HG03060 (cell line): ENCODE results near the gene PKDCC.
"Not testable (repeated sequence)": the region's sequence is repeated elsewhere in the genome, so short reads cannot be mapped to it uniquely, and the experiment has no call there.

Experiments used
- ATAC-seq: cut with Tn5 transposase; IDR thresholded peaks from one replicate; pipeline ENCODE4 v1.9.1; 2021; ENCODE audit warnings: low read depth, moderate number of reproducible peaks; ENCODE audit not compliant: unreplicated experiment

Gene PKDCC

GRCh38 chr2:42029639-42030199, 18.1 kb upstream of the PKDCC start:
- ATAC-seq, result no peak

GRCh38 chr2:42030200-42030759, 17.5 kb upstream of the PKDCC start:
- no peak for ATAC-seq

- ATAC-seq, result no peak
Observed at GRCh38 chr2:42030829-42031228, 17.0 kb upstream of the PKDCC start.

GRCh38 chr2:42031281-42032223, 16.3 kb upstream of the PKDCC start:
- ATAC-seq, result no peak

GRCh38 chr2:42032224-42032620, 15.6 kb upstream of the PKDCC start:
- no peak for ATAC-seq

GRCh38 chr2:42032745-42033144, 15.1 kb upstream of the PKDCC start:
- ATAC-seq, result no peak

GRCh38 chr2:42034096-42034495, 13.7 kb upstream of the PKDCC start:
- not testable (repeated sequence) for ATAC-seq

- ATAC-seq, result no peak
Observed at GRCh38 chr2:42035241-42035640, 12.6 kb upstream of the PKDCC start.

- no peak for ATAC-seq
Observed at GRCh38 chr2:42036413-42036812, 11.4 kb upstream of the PKDCC start.

- ATAC-seq, result no peak
Observed at GRCh38 chr2:42036940-42037339, 10.9 kb upstream of the PKDCC start.

GRCh38 chr2:42040643-42041278, 7.1 kb upstream of the PKDCC start:
- no peak for ATAC-seq

GRCh38 chr2:42041377-42042127, 6.3 kb upstream of the PKDCC start:
- no peak for ATAC-seq

- no peak for ATAC-seq
Observed at GRCh38 chr2:42042631-42043355, 5.0 kb upstream of the PKDCC start.

- no peak for ATAC-seq
Observed at GRCh38 chr2:42043789-42044394, 3.9 kb upstream of the PKDCC start.

GRCh38 chr2:42044939-42045338, 2.9 kb upstream of the PKDCC start:
- ATAC-seq, result no peak

- ATAC-seq, result no peak
Observed at GRCh38 chr2:42045352-42045751, 2.5 kb upstream of the PKDCC start.

- no peak for ATAC-seq
Observed at GRCh38 chr2:42045848-42046748, 1.7 kb upstream of the PKDCC start.

GRCh38 chr2:42046819-42047487, 868 bp upstream of the PKDCC start:
- ATAC-seq, result no peak
